GM12872 (cell line): ENCODE data around the gene NLN.

Experiments used
- CTCF ChIP-seq: IDR thresholded peaks from 3 replicates; pipeline ENCODE4 v1.5.1; 2011; ENCODE audit warnings: low read depth, mild to moderate bottlenecking, low read length, moderate library complexity; ENCODE audit not compliant: insufficient read depth

NLN gene

GRCh38 chr5:65800775-65801174 is 78.8 kb downstream of the NLN start:
- no peak for TF ChIP-seq CTCF

GRCh38 chr5:65801352-65801783 is 79.4 kb downstream of the NLN start:
- TF ChIP-seq CTCF: no peak

- TF ChIP-seq CTCF: no peak
These were observed 80.1 kb downstream of the NLN start for GRCh38 chr5:65802080-65802479.

GRCh38 chr5:65802820-65803219 is 80.8 kb downstream of the NLN start:
- TF ChIP-seq CTCF: no peak

- no peak for TF ChIP-seq CTCF
These were observed 81.8 kb downstream of the NLN start for GRCh38 chr5:65803699-65804391.

- TF ChIP-seq CTCF: no peak
These were observed 83.1 kb downstream of the NLN start for GRCh38 chr5:65805089-65805488.

GRCh38 chr5:65808251-65808741 is 86.3 kb downstream of the NLN start:
- no peak for TF ChIP-seq CTCF

GRCh38 chr5:65808818-65809217 is 86.8 kb downstream of the NLN start:
- TF ChIP-seq CTCF: no peak
